Measurements from ENCODE around the gene RALGAPA1.
A peak's percentile ranks its signal among the peaks of the same experiment; 100 is the strongest.
"Not testable (repeated sequence)": the region's sequence is repeated elsewhere in the genome, so short reads cannot be mapped to it uniquely, and the experiment has no call there.

RALGAPA1 gene

GRCh38 chr14:35827678-35828472 is 18.8 kb upstream of the RALGAPA1 start:
- Mint-ChIP-seq H3K36me3 (ENCODE audit: low read depth) (peaks cover 19% of the 10 kb centered on the region), H3K4me3 (no peak overlapping the region), H3K27me3 (peaks cover 7% of the 10 kb centered on the region), H3K9me3 (no peaks in the 10 kb centered on the region), H3K27ac (no peak overlapping the region), H3K4me1 (ENCODE audit: low read depth) (peaks cover 17% of the 10 kb centered on the region)
- intact Hi-C loops (cut with micrococcal nuclease): loop anchor here (5.0 kb wide), 1 partner anchor 494 kb away; the partner anchor contains the start of gene MBIP

- Mint-ChIP-seq H3K27me3 (peaks cover 7% of the 10 kb centered on the region), H3K9me3 (no peaks in the 10 kb centered on the region), H3K4me1 (ENCODE audit: low read depth) (peaks cover 17% of the 10 kb centered on the region), H3K27ac (peak overlapping the region; percentile 93), H3K36me3 (ENCODE audit: low read depth) (peaks cover 19% of the 10 kb centered on the region), H3K4me3 (peak overlapping the region; percentile 90)
- intact Hi-C loops (cut with micrococcal nuclease): loop anchor here (1.0 to 5.0 kb wide), 2 partner anchors 18 to 495 kb away; partner anchors contain the start of genes MBIP and RALGAPA1
Measured at GRCh38 chr14:35826952-35827416, 17.9 kb upstream of the RALGAPA1 start.

DNA sequence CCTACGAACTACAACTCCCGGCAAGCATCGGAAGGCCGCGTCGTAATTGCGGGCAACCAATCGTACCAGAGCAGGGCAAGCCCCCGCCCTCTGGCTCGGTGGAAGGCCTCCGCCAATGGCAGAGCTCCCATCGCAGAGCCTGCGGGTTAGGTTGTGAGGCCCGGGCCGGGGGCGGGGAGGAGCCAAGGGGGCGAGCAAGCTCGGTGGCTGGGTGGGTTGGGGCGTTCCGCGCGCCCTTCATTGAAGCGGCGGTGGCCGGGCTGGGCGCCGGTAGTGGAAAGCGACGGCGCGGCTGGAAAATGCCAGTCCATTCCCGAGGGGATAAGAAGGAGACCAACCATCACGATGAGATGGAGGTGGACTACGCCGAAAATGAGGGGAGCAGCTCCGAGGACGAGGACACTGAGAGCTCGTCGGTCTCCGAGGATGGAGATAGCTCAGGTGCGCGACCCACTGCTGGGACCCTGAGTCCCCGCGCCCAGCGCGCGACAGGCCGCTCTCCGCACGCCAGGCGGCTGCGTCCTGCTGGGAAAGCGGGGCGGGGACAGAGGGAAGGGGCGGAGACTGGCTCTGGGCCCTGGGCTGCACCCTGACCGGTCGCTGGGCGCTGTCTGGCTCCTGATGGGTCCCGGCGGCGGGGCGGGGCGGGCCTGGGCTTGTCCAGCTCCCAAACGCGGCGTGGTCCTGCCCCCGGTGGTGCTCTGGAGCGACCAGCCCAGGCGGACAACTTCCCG is 17.3 kb upstream of the RALGAPA1 start, which contains the start of gene BRMS1L:
Gene BRMS1L, plus strand, starts transcription at position 121 of the 734 bp plus-strand sequence. Its CDS starts 179 bp downstream, at position 300.
- intact Hi-C loops (cut with micrococcal nuclease): loop anchor here (1.0 to 5.0 kb wide), 2 partner anchors 17 to 496 kb away; partner anchors contain the start of genes MBIP and RALGAPA1
- Mint-ChIP-seq H3K4me3 (peak within 1 kb of the TSS; percentile 90), H3K27me3 (peaks cover 7% of the 10 kb centered on the region), H3K4me1 (ENCODE audit: low read depth) (peaks cover 17% of the 10 kb centered on the region), H3K36me3 (ENCODE audit: low read depth) (peaks cover 14% of the 10 kb centered on the region), H3K9me3 (no peaks in the 10 kb centered on the region), H3K27ac (peak within 1 kb of the TSS; percentile 93)

DNA sequence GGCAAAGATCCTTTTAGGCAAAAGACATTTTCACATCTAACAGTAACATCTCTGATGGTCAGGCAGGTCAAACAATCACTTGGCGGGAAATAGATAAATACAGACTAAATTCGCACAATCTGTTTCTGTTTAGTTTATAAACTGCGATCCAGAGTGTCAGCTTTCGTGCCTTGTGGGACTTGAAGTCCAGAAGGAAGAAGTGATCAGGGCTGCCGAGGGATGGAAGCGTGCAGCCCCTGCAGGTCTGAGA is 16.8 kb upstream of the RALGAPA1 start:
- H3K9me3 Mint-ChIP-seq: no peaks in the 10 kb centered on the region
- H3K36me3 Mint-ChIP-seq (ENCODE audit: low read depth): peaks cover 13% of the 10 kb centered on the region
- peaks cover 17% of the 10 kb centered on the region for H3K4me1 Mint-ChIP-seq (ENCODE audit: low read depth)
- H3K27ac Mint-ChIP-seq: peak overlapping the region; percentile 93
- peaks cover 7% of the 10 kb centered on the region for H3K27me3 Mint-ChIP-seq
- H3K4me3 Mint-ChIP-seq: peak overlapping the region; percentile 90
- intact Hi-C loops (cut with micrococcal nuclease): loop anchor here (1.0 to 5.0 kb wide), 2 partner anchors 17 to 496 kb away; partner anchors contain the start of genes MBIP and RALGAPA1

- peak overlapping the region; percentile 74 for H3K4me3 Mint-ChIP-seq
- peaks cover 13% of the 10 kb centered on the region for H3K36me3 Mint-ChIP-seq (ENCODE audit: low read depth)
- intact Hi-C loops (cut with micrococcal nuclease): loop anchor here (5.0 kb wide), 1 partner anchor 498 kb away; the partner anchor contains the start of gene MBIP
- H3K4me1 Mint-ChIP-seq (ENCODE audit: low read depth): peaks cover 17% of the 10 kb centered on the region
- H3K27me3 Mint-ChIP-seq, H3K9me3 Mint-ChIP-seq: not testable (repeated sequence)
- H3K27ac Mint-ChIP-seq: peak overlapping the region; percentile 93
Measured at GRCh38 chr14:35824446-35825165, 15.5 kb upstream of the RALGAPA1 start.

GRCh38 chr14:35822501-35822900 is 13.4 kb upstream of the RALGAPA1 start:
- Mint-ChIP-seq H3K36me3 (ENCODE audit: low read depth) (peaks cover 13% of the 10 kb centered on the region), H3K9me3 (no peaks in the 10 kb centered on the region), H3K27ac (no peak overlapping the region), H3K27me3 (peaks cover 11% of the 10 kb centered on the region), H3K4me3 (no peak overlapping the region), H3K4me1 (ENCODE audit: low read depth) (peaks cover 11% of the 10 kb centered on the region)
- intact Hi-C loops (cut with micrococcal nuclease): no loop called here

DNA sequence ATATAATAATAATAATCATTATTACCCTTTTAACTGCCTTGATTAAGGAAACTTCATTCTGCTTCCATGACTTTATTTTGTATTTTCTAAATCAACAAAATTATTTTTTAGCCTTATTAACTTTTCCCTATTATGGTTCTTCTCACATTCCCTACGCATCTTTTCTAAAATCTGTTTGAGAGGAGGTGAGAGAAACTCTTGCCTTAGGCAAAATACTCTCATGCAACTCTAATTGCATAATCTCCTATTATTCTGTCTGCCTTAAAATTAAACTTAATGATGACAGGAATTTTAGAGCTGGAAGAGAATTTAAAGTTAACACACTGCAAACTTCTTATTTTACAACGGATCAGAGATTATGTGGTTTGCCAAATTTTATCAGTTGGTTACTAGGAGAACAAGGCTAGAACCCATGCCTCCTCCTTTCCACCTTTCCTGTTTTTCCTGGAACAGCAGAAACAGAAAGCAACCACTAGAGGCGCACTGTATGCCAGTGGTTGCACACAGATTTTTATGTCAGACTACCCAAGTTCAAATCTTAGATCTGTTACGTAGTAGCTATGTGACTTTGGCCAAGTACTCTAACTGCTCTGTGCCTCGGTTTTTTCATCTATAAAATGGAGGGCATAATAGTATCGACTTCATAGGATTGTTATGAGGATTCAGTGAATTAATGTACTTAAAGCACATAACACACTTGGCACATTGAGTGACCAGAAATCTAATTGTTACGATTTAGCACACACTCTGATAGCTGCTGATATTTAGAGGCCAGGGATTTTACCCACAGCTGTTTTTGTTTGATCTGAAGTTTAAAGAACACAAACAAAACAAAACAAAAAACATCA is 12.7 kb upstream of the RALGAPA1 start:
- Mint-ChIP-seq H3K4me3 (no peak overlapping the region), H3K9me3 (no peaks in the 10 kb centered on the region), H3K27ac (no peak overlapping the region), H3K27me3 (peaks cover 9% of the 10 kb centered on the region), H3K4me1 (ENCODE audit: low read depth) (peaks cover 5% of the 10 kb centered on the region), H3K36me3 (ENCODE audit: low read depth) (peaks cover 10% of the 10 kb centered on the region)
- intact Hi-C loops (cut with micrococcal nuclease): no loop called here

DNA sequence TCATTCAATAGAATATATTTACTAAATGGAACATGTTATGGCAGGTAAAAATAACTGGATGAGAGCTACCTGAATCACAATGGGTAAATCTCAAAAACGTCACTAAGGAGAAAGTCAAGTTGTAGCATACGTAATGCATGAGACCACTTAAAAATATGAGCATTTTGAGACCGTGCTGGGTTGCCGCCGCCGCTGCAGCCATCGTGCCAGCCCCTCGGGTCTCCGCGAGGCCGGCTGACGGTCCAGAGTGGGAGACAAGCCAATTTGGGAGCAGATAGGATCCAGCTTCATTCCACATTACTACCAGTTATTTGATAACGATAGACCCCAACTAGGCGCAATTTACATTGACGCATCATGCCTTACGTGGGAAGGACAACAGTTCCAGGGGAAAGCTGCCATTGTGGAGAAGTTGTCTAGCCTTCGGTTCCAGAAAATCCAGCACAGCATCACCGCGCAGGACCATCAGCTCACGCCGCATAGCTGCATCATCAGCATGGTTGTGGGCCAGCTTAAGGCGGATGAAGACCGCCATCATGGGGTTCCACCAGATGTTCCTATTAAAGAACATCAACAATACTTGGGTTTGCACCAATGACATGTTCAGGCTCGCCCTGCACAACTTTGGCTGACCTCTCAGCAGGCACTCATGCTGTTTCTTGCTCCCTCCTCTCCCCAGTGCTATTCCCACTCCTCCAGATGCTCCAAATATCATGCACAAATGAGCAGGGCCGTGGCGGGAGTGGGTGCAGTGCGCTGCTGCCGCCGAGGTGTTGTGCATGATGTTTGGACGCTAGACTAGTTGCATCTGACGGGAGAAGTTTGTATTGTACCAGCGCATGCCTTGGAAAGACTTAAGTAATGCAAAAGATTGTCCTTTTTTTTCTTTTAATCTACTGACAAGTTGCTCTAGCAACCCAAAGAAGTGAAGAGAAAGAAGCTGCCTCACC is 10.8 kb upstream of the RALGAPA1 start:
- H3K4me1 Mint-ChIP-seq (ENCODE audit: low read depth): no peaks in the 10 kb centered on the region
- H3K36me3 Mint-ChIP-seq (ENCODE audit: low read depth): no peaks in the 10 kb centered on the region
- H3K27me3 Mint-ChIP-seq: peaks cover 7% of the 10 kb centered on the region
- no peaks in the 10 kb centered on the region for H3K9me3 Mint-ChIP-seq
- H3K4me3 Mint-ChIP-seq: no peak overlapping the region
- intact Hi-C loops (cut with micrococcal nuclease): no loop called here
- no peak overlapping the region for H3K27ac Mint-ChIP-seq

- no peaks in the 10 kb centered on the region for H3K4me1 Mint-ChIP-seq (ENCODE audit: low read depth)
- H3K9me3 Mint-ChIP-seq: no peaks in the 10 kb centered on the region
- peaks cover 6% of the 10 kb centered on the region for H3K27me3 Mint-ChIP-seq
- H3K27ac Mint-ChIP-seq: no peak overlapping the region
- no peak overlapping the region for H3K4me3 Mint-ChIP-seq
- no peaks in the 10 kb centered on the region for H3K36me3 Mint-ChIP-seq (ENCODE audit: low read depth)
- intact Hi-C loops (cut with micrococcal nuclease): no loop called here
Measured at GRCh38 chr14:35818346-35819115, 9.4 kb upstream of the RALGAPA1 start.

DNA sequence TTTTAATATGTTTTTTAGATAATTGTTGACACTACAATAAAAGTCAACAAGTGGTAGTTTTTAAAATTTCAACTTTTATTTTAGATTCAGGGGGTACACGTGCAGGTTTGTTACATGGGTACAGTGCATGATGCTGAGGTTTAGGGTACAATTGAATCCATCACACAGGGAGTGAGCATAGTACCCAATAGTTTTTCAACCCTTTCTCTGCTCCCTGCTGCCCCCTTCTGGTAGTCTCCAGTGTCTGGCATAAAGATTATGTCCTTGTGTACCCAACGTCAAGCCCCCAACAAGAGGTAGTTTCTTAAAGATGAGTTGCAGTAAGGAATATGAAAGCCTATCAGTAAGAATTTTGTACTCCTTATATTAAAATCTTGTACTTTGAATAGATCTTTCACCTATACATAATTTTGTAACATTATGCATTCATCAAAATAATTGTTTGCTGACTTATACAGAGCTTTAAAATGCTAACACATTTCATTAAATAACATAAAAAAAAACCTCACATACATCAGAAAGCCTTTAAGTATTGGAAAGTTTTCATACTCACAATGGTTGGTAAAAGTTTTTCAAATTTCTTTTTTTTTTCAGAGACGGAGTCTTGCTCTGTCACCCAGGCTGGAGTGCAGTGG is 5.4 kb upstream of the RALGAPA1 start:
- H3K27me3 Mint-ChIP-seq: peaks cover 4% of the 10 kb centered on the region
- no peaks in the 10 kb centered on the region for H3K9me3 Mint-ChIP-seq
- H3K27ac Mint-ChIP-seq: no peak overlapping the region
- intact Hi-C loops (cut with micrococcal nuclease): no loop called here
- H3K4me3 Mint-ChIP-seq: no peak overlapping the region
- H3K4me1 Mint-ChIP-seq (ENCODE audit: low read depth): no peaks in the 10 kb centered on the region
- no peaks in the 10 kb centered on the region for H3K36me3 Mint-ChIP-seq (ENCODE audit: low read depth)

- Mint-ChIP-seq H3K4me3 (no peak overlapping the region), H3K27me3 (peaks cover 1% of the 10 kb centered on the region), H3K27ac (no peak overlapping the region), H3K4me1 (ENCODE audit: low read depth) (peaks cover 18% of the 10 kb centered on the region), H3K9me3 (no peaks in the 10 kb centered on the region), H3K36me3 (ENCODE audit: low read depth) (peaks cover 6% of the 10 kb centered on the region)
- intact Hi-C loops (cut with micrococcal nuclease): no loop called here
Measured at GRCh38 chr14:35810963-35811362, 1.9 kb upstream of the RALGAPA1 start.

Data from dendritic cell treated with granulocyte-macrophage colony-stimulating factor and Interleukin-4, amounts not matched to agents 40 ng/mL and 50 ng/mL, for 4 days (primary cell).